ENCODE measurements around the gene SLC6A19. TPM values are rescaled to one million over a fixed set of nuclear protein-coding genes. Genes with fewer than 3 reads are reported as not detected.
A peak's percentile ranks its signal among the peaks of the same experiment; 100 is the strongest.

SLC6A19 gene
- total RNA-seq, 3 donors from 2014 or later = 14.4 to 92.8 (median 29.2) TPM

GRCh38 chr5:1195916-1196315 lies 5.5 kb upstream of the SLC6A19 start:
- Histone ChIP-seq H3K4me1 (ENCODE audit: low read depth) (no peaks in the 10 kb centered on the region), H3K9me3 (no peaks in the 10 kb centered on the region), H3K4me3 (no peak overlapping the region), H3K36me3 (ENCODE audit: low read depth) (no peaks in the 10 kb centered on the region)
- intact Hi-C loops (cut with DNase I, micrococcal nuclease) = no loop called here
- DNase-seq (peak in 1 of 3 donors; percentile 36), ATAC-seq (no peak)
- TF ChIP-seq CTCF (IDR thresholded peaks at IDR 0.05) = no peak

- intact Hi-C loops (cut with DNase I, micrococcal nuclease) = no loop called here
- no peaks in the 10 kb centered on the region for H3K9me3 ChIP-seq
- no peak overlapping the region for H3K4me3 ChIP-seq
- H3K36me3 ChIP-seq (ENCODE audit: low read depth) = no peaks in the 10 kb centered on the region
- DNase-seq = no peak
- no peaks in the 10 kb centered on the region for H3K4me1 ChIP-seq (ENCODE audit: low read depth)
- no peak for TF ChIP-seq CTCF (IDR thresholded peaks at IDR 0.05)
- ATAC-seq = no peak
Measured at GRCh38 chr5:1196562-1196961, 4.8 kb upstream of the SLC6A19 start.

- H3K4me1 ChIP-seq (ENCODE audit: low read depth) = no peaks in the 10 kb centered on the region
- ATAC-seq (no peak), DNase-seq (no peak)
- no peaks in the 10 kb centered on the region for H3K9me3 ChIP-seq
- intact Hi-C loops (cut with DNase I, micrococcal nuclease) = no loop called here
- no peaks in the 10 kb centered on the region for H3K36me3 ChIP-seq (ENCODE audit: low read depth)
- no peak overlapping the region for H3K4me3 ChIP-seq
- TF ChIP-seq CTCF (IDR thresholded peaks at IDR 0.05) = no peak
Measured at GRCh38 chr5:1197876-1198666, 3.3 kb upstream of the SLC6A19 start.

- no peaks in the 10 kb centered on the region for H3K36me3 ChIP-seq (ENCODE audit: low read depth)
- TF ChIP-seq CTCF (IDR thresholded peaks at IDR 0.05) = no peak
- intact Hi-C loops (cut with DNase I, micrococcal nuclease) = no loop called here
- no peak for ATAC-seq
- no peaks in the 10 kb centered on the region for H3K9me3 ChIP-seq
- no peak for DNase-seq
- no peak overlapping the region for H3K4me3 ChIP-seq
- H3K4me1 ChIP-seq (ENCODE audit: low read depth) = no peaks in the 10 kb centered on the region
Measured at GRCh38 chr5:1199340-1199648, 2.1 kb upstream of the SLC6A19 start.

GRCh38 chr5:1199649-1200494 lies 1.5 kb upstream of the SLC6A19 start:
- intact Hi-C loops (cut with DNase I, micrococcal nuclease) = no loop called here
- no peak for TF ChIP-seq CTCF (IDR thresholded peaks at IDR 0.05)
- Histone ChIP-seq H3K36me3 (ENCODE audit: low read depth) (no peaks in the 10 kb centered on the region), H3K4me3 (no peak overlapping the region), H3K4me1 (ENCODE audit: low read depth) (peaks cover 3% of the 10 kb centered on the region), H3K9me3 (no peaks in the 10 kb centered on the region)
- DNase-seq (peak in 2 of 3 donors; percentile 27 to 36), ATAC-seq (peak; percentile 43)
